Renal cortical epithelial cell (primary cell): ENCODE data around the gene ERFE. TPM values are rescaled to one million over a fixed set of nuclear protein-coding genes. Genes with fewer than 3 reads are reported as not detected.
A peak's percentile ranks its signal among the peaks of the same experiment; 100 is the strongest.

Experiments
- DNase-seq: peaks from one replicate; pipeline ENCODE4 v3.0.0-alpha.2; 2011; ENCODE audit warnings: low read depth
- total RNA-seq: library from RNA; depleted of rRNA; stranded (reverse); fragments of >200 nt; gene quantifications from 2 replicates; pipeline ENCODE4 v1.2.3, GENCODE V29; 2014

Gene ERFE
- total RNA-seq, 1 donor from 2014 or later, result 10.4 TPM

DNA sequence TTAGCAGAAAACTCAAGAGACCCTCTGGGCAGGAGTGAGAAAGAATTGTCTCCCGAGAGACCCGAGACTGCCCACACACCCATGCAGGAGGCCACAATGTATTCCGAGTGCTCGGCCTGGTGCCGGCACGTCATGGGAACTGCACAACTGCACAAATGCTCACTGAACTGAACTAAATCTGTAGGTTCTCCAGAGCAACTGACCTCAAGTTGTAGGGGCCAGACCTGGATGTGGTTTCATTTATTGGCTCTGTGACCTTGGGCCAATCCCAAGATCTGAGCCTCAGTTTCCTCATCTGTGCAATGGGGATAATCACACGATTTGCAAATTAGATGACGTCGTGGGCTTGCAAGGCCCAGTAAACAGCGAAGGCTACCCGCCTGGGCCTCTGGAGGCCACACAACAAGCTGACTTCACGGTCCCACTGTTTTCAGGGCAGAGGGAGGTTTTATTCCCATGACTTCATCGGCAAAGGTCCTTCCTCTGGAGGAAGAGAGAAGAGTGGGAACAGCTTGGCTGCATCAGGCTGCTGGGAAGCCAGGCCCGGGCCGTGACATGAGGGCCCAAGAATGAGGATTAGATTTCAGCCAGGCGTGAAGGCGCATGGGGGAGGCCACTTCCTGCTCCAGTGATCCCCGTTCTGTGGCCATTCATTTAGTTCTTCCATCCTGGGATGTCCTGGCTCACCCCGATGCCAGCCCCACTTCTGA, 3.6 kb upstream of the ERFE start:
- peak; percentile 96 for DNase-seq

DNA sequence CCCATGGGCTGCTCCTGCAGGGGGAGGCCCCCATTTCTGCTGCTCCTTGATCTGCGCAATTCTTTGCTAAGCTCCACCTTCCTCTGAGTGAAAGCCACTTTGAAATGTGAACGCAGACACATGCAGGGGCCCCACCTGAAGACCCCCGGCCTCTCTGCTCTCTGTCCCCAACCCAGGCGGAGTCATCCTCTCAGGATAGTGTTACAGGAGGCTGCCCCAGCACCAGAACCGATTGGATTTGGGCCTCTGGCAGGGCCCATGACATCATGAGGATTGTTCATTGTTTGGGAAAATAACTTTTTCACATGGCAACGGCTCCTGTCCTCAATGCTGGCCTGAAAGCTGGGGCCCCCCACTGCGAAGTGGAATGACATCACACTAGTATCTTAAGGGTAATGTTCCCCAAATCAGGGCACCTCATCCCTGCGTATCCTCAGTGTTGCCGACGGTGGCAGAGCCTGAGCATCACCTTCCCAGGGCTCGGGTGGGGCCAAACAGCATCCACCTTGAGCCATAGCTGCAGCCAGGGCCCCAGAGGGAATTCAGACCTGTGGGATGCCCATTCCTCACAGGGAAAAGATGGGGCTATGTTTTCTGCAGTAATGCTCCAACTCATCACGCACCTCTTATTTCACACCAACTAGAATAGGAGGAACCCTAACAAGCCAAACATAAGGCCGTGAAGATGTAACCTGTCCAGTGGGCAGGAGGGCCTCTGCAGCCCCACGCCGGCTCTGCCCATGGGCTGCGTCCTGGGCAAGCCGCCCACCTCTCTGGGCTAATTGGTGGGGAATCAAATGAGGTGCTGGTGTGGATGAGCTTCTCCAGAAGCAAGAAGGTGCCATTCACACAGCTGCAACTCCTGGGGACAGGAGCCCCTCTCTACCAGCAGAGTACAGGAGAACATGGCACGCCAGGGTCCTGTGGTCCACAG, 2.7 kb upstream of the ERFE start:
- peak; percentile 39 for DNase-seq

DNA sequence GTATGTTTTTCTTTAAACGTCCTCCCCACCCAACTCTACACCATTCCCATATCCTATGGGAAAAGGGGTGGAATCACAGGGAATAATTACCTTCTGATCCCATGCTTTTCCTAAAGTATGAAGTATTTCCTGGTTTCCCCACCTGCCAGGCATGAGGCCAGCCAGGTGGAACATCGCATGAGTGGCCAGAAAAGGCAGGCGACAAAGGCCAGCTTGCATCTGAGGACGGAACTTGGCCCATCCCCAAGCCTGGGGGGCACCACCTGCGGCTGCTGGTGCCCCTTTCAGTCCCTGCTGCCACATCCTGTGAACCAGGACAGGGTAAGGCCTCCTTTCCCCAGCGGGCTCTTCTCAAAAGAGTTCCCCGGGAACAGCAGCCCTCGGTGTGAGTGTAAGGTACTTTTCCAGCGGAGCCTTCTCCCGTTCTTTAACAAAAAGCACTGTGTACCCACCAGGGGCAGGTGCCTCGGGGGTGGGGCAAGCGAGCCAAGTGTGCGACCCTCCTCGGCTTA, 1.2 kb upstream of the ERFE start:
- no peak for DNase-seq

DNA sequence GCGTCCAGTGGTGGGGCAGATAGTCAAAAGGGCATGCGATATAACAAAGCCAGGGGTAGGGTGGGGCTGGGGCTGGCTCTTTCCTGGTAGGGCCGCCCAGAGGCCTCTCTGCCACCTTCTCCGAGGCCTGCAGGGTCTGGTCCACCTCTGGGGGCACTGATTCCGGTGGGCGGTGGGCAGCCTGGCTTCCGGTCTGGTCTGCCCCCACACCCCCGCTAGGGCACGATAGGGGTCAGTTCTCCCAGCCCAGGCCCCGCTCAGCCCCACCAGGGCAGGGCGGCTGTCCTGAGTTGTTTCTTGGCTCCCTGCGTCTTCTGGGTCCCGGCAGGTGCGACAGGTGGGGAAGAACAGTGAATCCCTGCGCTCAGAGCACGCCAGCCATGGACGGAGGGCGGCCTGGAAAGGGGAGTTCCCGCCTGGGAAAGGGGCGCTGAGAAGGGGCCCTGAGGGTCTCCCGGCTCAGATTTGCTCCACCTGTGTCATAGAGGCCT, 707 bp upstream of the ERFE start:
- DNase-seq, result no peak

DNA sequence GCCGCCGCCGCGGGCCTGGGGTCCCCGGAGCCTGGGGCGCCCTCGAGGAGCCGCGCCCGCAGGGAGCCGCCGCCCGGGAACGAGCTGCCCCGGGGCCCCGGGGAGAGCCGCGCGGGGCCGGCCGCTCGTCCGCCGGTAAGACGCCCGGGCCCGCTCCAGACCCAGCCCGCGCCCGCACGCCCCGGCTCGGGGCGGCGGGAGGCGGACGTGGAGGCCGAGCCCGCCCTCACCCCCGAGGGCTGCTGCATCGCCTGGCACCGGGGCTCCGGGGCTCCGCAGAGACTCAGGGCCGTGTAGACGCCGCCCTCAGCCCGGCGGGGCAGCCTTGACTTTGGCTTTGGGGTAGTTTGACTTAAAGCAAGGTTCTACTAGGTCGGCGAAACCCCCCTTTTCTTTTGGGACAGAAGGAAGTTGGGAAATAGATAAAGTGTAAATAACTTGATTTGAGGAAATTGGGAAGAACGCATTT, 335 bp downstream of the ERFE start:
- no peak for DNase-seq

DNA sequence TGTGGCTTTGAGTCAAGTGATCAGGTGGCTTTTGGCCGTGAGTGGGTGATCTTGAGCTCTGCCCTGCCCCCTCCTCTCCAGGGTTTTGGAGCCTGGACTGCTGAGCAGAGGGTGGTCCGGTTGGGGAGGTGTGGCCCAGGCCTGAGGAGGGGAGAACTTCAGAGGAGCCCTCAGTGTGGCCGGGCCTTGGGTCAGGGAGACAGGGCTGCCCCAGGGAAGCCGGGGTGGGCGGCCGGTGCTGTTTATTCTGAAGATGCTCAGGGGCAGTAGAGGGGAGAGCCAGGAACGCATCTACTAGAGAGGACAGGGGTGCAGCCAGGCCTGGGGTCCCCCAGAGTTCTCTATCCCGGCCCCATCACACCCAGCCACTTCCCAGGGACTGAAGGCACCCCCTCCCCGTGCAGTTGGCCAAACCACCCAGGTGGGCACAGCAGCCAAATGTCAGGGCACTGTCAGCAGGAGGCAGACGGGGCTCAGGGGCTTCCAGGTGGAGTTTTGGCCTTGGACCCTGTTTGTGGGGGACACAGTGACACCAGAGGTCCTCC, 963 bp downstream of the ERFE start:
- DNase-seq, result no peak

DNA sequence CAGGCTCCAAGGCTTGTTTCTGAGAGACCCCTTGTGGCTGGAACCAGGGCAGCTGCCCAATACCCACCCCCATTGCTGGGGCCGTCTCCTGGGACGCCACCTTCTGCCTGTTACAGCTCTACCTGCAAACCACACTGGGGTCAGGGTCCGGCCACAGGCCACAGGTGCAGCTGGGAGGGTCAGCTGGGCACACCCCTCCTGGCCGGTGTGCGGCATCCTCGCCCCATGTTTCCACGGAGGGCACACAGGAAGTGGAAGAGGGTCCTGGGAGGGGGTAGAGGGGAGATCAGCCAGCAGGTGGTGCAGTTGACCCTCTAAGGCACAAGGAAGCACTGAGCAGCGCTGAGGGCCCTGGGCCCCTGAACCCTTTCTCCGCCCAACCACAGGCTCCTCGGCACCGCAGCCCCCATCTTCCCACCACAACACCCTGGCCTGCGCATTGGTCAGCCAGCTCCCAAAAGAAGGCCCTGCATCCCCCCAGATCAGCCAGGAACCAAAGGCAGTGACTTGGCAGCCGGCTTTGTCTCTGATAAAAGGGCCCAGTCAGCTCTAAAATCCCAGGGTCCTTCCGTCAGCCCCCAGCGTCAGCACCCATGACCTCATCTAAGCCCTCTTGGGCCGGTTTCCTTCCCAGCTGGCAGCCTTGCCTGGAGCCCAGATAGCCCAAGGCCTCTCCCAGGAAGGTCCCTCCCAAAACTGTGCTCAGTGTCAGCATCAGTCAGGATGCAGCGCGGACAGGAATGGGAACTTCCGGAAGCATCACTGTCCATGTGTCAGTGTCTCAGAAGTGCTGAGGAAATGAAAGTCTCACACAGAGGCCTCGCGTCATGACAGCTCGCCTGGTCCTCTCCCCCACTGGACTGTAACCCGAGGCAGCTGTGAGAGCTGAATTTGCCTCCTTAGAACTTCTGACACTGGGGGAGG, 1.7 kb downstream of the ERFE start:
- DNase-seq, result no peak

DNA sequence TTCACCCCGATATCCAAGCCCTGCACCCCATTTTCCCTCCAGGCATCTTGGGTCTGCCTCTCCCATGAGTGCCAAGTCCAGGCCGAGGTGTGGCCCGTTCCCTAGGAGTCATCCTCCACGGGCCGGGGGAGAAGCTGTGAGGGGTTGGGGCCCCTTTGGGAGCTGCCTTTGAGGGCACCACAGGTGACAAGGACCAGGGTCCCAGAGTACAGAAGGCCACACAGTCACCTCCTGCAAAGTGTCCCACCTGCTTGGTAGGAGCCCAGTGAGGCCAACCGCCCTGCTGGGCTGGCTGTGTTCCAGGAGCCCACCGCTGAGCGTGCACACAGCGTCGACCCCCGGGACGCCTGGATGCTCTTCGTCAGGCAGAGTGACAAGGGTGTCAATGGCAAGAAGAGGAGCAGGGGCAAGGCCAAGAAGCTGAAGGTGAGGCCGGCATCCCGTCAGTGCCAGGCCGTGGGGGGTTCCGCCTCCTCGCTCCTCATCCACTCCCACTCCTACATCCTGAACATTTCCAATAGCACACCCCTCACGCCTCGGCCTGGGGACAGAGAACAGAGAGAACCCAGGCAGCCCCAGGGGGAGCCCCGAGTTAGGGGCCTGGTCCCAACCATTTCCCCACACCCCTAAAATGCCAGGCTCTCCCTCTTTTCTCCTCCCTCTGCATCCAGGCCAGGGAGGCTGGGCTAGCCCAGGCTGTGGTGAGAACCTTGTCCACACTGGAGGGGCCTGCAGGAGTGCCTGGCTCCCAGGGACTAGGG, 2.7 kb downstream of the ERFE start:
- DNase-seq, result no peak

DNA sequence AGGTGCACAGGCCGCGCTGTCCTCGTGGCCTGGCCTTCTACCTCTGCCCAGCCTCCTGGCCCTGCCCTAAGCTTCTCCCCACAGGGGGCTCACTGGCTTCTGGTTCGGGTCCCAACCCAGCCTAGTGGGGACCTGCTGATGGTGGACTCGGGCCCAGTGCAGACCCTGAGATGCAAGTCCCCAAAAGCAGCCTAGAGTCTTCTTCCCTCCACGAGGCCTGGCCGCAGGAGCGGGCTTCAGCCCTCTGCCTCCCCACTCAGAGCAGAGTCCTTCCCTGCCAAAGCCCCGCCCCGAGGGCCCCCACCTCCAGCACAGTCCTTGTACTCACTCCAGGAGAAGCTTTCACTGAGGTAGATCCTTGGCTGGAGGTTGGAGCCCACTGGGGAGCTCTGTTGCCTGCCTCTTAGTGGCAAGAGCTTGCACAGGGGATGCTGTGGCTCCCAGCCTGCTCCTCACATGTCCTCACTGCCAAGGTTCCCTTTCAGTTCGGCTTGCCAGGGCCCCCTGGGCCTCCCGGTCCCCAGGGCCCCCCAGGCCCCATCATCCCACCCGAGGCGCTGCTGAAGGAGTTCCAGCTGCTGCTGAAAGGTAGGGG, 3.6 kb downstream of the ERFE start:
- no peak for DNase-seq

DNA sequence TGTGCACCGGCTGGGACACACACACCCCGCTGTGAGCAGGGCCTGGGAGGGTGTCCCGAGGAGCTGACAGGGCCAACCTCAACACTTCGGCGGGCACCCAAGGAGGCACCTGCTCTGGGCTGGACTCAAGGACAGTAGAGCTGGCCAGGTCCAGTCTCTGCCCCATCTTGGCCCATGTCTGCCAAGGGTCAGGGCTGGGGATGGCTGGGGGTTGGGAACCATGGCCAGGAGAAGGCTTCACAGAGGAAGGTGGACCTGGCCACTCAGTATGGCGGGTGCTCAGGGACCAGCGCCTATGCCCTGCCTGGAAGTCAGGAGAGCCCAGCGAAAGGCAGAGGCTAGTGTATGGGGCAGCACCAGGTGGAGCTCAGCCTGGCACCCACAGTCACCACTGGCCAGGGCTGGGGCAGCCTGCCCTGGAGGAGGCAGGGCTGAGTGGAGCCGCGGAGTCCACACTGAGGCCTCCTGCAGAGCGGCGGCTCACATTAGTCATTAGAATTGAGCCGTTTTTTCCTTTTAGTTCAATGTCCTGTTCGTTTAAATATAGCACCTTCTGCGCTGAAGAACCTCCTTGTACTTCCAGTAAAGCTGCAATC, 4.2 kb downstream of the ERFE start:
- DNase-seq, result peak; percentile 57

DNA sequence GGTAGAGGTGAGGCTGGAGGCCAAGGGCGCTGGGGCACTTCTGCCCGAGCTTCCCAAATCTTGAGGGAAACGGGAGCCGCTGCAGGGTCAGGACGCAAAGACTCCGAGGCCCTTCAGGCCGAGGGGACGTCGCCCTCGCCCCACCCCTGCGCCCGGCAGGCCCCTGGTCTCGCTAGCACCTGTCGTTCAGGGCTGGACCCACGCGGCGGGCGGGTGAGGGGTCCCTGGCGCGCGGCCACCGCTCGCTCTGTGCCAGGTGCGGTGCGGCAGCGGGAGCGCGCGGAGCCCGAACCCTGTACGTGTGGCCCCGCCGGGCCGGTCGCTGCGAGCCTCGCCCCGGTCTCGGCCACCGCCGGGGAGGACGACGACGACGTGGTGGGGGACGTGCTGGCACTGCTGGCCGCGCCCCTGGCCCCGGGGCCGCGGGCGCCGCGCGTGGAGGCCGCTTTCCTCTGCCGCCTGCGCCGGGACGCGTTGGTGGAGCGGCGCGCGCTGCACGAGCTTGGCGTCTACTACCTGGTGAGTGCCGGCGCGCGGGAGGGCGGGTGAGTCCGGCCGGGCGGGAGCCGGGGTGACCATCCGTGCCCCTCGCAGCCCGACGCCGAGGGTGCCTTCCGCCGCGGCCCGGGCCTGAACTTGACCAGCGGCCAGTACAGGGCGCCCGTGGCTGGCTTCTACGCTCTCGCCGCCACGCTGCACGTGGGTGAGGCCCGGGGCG, 4.9 kb downstream of the ERFE start:
- no peak for DNase-seq

DNA sequence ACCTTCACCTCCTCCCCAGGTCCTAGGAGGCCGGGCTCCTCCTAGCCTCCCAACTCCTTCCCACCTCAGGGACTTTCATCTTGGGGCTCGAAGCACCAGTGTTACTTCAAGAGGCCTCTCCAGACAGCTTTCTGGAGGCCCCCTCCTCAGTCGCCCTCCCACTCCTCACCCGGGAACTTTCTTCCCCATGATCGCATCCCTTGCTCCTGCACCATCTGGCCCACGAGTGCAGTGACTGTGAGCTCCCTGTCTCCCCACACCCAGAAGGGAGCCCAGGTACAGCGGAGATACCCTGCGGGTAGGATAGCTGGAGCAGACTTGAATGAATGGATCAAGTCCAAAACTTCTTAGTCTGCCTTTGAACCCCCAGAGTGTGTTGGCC, 6.1 kb downstream of the ERFE start:
- DNase-seq, result no peak

DNA sequence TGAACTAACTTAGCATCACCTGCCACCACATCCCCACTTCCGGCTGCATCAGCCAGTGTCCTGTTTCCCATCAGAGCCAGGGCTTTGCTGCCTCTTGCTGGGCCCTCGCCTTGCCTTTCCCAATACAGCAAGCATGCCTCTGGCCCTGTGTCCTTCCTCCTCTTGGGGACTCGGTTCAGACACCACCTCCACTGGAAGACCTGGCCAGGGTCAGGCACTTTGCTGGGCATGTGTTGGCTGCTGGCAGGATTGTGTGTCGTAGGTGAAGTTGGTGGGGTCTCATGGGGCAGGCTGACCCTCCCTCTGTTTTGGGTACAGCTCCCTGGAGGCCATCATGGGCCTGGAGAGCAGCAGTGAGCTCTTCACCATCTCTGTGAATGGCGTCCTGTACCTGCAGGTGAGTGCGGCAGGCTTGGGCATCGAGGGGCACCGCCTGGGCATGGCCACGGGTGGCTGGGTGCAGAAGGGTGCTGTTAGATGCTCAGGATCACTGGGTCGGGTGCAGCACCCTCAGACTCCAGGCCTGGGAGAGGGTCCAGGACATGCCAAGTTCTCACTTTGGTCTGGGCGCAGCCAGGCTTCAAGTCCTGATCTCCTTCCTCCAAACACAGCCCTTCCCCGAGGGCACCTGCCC, 6.6 kb downstream of the ERFE start:
- DNase-seq, result no peak

DNA sequence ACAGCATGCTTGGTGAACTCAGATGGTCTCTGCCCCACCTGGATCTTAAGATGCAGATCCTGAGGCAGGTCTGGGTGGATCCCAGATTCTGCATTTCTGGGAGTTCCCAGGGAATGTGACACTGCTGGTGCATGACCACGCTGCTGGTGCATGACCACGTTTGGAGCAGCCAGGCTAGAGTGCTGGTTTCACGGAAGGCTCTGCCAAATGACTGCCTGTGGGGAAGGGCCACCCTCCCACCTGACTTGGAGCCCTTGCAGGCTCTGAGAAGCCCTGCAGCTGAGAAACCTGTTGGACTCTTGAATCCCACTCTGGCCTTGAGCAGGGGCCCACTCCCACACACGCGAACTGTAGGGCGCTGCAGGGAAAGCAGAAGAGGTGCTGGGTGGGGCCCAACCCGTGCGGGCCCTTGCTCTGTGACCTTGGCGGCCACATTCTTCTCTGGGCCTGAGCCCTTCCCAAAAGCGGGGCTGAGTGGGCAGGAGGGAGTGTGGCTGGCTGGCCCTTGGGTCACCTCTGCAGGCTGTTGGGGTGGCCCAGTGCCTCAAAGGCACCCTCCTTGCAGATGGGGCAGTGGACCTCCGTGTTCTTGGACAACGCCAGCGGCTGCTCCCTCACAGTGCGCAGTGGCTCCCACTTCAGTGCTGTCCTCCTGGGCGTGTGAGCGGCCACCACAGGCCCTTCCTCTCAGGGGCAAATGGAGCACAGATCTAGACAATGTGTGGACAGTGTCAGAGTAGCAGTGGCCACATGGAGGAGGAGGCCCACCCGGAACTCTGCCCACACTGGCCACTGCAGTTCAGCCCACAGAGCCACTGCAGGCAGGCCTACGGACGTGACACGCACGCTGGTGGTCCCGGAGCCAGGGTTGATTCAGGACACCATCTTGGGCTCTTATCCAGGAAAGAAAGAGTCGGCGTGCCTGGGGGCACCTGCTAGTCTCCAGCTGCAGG, 7.9 kb downstream of the ERFE start:
- DNase-seq, result peak; percentile 72

DNA sequence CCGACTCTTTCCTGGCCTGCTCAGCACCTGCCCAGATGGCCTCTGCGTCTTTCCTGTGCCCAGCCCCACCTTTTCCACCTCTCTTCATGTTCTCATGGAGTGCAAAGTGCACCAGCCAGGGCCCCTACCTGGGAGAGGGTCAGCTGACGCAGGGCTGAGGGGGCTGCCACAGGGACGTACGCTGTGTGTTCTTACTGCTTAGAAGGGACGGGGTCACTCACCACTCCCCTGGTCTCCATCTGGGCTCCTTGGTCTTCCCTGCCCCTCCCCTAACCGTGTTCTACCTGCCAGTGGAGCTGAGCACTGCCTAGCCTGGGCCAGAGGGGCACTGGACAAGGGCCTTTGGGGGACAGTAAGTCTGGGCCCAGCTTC, 8.6 kb downstream of the ERFE start:
- no peak for DNase-seq

DNA sequence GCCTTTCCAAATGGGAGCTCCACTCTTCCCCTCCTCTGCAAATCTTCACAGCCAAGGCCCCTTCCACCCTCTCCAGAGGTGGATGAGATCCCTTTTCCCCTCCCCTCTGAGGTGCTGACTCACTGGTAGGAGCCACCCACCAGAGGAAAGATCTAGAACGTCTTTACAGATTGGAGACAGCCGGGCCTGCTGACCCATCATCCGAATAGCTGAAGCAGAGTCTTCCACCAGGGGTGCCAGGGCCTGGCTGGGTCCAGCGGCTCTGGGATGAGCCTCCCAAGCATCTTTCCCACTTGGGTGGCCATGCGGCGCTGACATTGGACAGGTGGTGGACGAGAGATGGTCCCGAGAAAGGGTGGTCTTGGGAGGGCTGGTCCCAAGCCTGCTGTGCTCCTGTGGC, 9.0 kb downstream of the ERFE start:
- DNase-seq, result no peak
